NCI-H510A treated with DMSO at 0.1 percent for 48 hours (cell line): Measurements from ENCODE around the gene REXO4.
"Not testable (repeated sequence)": the region's sequence is repeated elsewhere in the genome, so short reads cannot be mapped to it uniquely, and the experiment has no call there.

Source experiments
- DNase-seq: peaks from one replicate; lab custom pipeline; 2025; lab: John Stamatoyannopoulos, UW

The REXO4 gene, protein sequence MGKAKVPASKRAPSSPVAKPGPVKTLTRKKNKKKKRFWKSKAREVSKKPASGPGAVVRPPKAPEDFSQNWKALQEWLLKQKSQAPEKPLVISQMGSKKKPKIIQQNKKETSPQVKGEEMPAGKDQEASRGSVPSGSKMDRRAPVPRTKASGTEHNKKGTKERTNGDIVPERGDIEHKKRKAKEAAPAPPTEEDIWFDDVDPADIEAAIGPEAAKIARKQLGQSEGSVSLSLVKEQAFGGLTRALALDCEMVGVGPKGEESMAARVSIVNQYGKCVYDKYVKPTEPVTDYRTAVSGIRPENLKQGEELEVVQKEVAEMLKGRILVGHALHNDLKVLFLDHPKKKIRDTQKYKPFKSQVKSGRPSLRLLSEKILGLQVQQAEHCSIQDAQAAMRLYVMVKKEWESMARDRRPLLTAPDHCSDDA

DNA sequence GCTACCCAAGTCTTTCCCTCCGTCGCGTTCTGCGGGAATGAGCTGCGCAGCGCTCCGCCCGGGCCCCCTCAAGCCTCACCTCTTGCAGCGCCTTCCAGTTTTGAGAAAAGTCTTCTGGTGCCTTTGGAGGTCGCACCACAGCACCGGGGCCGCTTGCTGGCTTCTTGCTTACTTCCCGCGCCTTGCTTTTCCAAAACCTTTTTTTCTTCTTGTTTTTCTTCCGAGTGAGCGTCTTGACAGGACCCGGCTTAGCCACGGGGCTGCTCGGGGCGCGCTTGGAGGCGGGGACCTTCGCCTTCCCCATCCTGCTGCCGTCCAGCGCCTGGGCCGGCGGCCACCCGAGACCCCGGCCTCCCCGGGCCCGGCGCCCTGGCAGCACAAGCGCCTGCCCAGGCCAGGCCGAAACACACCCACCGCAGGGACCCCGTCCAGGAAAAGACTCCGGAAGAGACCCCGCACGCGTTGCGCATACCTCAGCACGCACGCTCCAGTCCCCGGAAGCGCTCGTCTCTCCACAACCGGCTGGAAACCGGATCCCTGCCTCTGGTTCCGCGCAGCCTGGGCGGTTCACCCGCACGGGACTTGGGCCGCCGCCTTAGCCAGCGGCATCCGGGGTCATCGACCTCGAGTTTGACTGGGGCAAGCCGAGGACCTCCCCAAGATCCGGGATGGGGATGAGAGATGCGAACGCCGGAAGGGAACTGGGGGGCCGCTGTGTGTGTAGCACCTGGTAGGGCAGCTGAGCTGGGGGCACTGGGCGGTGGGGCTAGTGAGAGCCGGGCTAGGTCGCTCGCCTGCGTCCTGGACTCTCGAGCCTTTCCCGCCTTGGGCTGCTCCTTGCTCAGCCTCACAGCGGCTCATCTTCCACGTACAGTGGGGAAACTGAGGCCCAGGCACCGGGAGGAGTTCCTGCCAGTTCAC is at the start of gene REXO4:
Gene REXO4, minus strand, starts transcription at position 470 of the 921 bp plus-strand sequence. Its CDS starts 166 bp downstream, at position 304.
- peak; percentile 74 for DNase-seq

DNA sequence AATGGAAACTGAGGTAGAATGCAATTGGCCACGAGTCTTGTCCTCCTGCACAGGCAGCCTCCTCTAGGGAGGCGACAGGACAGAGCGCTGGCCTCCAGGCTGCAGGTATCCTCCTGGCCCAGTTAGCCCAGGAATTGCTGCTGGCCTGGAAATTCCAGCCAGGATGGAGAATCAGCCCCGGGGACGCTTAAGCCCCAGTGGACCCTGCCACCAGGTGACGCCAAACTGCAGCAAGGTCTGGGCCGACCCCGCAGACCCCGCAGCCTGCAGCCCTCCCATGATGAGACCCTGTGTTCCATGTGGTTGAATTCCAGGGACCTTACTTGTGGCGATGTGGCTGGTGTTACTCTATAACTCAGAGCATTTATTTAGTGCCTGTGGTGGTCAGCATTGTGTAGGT is 49.3 kb upstream of the REXO4 start:
- DNase-seq = no peak

DNA sequence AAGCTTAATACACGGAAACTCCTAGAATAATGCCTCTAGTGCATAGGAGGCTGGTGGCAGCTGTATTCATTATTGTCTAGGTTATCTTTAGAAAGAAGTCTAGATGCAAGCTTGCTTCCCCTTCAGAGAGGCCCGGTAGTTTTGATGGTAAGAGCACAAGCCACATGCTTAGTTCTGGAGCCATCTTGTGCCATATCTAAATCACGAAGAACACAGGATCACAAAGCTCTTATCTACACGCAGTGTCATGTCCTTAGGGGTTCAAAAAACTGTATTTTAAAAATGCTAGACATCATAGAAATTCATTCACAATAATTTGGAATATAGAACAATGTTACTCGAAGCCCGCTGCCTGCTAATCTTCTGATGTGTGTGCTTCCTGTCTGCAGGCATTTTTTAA is 48.2 kb upstream of the REXO4 start:
- no peak for DNase-seq

DNA sequence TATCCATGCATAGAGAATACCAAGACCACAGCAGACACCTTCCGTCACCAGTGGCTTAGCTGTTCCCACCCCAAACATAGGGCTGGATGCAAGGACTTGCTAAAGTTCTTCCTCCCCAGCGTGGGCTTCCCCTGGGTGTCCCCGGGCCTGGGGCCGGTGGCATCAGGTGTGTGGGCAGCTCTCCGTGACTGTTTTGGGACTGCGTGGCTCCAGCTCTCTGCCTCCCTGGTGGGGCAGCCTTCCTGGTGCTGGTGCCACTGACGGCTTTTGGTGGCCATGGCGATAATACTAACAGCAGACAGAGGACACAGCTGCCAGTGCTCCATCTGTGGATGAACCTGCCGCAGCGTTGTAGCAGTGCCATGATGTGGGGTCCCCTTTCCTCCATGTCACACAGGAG is 46.8 kb upstream of the REXO4 start:
- DNase-seq = no peak

DNA sequence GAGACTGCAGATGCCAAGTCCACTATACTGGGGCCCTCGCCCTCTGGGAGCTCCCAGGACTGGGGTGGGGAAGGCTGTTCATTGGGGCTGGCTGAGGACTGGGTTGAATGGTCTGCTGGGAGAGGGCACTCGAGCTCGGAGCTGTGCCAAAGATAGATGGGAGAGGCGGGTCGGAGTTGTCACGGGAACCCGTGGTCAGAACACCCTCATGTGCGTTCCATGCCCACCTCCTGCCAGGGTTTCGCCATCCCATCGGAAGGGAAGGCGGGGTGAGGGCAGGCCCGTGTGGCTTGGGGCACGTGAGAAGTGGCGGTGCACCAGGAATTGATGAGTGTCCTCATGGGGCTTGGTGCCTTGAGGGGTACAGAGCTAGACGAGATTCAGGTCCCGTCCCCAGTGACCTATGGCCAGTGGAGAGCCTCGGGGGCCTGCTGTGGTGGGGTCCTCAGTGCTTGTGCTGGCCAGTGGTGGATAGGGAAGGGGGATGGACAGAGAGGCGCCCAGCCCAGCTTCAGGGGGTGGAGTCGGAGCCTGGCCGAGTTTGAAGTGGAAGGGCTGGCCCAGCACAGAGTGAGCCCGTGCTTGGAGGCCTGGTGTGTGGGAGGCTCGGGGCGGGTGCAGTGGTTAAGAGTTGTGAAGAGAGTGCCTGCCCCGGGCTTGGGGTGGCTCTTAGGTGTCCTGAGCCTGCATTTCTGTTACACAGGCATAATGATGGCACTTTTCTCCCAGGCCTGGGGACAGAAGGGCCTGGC is 46.2 kb upstream of the REXO4 start:
- DNase-seq = no peak

DNA sequence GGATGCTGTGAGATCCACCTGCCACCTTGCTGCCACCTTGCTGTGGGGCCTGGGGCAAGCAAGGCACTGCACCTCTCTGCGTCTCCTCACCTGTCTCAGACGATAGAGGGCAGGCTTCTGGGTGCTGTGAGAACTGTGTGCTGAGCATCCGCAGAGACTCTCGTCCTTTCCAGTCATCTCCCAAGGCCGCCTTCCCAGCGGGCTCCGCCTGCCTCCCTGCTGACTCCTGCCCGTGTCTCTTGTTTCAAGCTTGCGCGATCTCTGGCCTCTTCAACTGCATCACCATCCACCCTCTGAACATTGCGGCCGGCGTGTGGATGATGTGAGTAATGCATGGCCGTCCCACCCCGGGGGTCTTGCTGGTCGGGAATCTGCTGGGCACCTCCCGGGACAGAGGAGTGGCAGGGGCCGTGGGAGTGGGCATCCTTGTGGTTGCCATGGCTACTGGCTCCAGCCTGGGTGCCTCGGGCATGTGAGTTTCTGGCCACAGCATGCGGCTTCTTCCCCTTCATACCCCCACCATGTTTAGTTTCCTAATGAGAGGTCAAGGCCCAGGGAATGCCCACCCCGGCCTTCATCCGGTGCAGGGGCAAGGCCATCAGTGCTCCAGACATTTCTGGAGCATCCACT is 45.5 kb upstream of the REXO4 start:
- DNase-seq = peak; percentile 67

DNA sequence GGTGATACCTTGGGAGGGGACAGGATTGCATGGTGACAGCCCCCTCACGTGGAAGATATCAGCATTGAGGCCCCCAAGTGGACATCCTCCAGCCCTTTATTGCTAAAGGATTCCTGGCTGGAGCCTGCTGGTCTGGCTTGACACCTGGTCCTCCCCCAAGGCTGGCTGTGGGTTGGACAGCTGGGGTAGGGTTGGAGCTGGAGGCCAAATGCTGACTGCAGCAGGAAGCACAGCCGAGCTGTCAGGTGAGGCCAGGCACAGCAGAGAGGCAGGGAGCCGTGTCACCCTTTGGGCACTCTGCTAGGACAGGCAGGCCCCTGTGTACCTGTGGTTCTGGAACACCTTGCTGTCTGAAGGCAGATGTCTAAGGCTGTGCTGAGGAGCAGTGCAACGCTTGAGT is 44.2 kb upstream of the REXO4 start:
- DNase-seq = no peak

DNA sequence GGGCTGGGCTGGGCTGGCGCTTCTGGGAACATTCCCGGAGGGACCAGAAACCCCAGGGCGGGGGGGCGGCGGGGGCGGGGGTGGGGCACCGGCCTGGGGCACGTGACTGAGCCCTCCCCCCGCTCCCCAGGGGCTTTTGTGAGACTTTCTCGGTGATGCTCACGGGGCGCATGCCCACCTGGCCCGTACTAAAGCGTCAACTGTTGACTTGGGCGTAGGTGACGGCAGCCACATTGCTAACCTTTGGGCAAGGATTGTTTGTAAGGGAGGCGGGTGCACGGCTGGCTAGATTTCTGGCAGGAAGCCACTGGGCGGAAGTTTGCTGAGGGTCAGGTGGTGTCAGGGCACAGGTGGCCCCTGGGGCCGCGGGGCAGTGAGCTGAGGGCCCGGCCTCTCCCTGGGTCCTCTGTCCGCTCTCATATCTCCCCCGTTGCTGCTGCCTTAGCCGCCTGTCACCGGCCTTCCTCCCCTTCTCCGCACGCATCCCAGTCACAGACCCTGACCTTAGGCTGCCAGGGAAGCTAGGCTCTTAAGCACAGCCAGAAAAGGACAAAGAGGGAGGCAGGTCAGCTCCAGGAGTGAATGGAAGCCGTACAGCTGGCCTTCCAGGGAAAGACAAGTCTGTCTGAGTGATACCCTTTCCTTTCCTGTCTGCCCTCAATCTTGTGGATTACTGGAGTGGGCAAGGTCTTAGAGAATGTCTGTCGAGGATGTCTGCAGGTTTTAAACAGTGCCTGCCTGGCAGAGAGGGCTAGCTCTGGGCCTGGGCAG is 42.8 kb upstream of the REXO4 start:
- DNase-seq = peak; percentile 74

DNA sequence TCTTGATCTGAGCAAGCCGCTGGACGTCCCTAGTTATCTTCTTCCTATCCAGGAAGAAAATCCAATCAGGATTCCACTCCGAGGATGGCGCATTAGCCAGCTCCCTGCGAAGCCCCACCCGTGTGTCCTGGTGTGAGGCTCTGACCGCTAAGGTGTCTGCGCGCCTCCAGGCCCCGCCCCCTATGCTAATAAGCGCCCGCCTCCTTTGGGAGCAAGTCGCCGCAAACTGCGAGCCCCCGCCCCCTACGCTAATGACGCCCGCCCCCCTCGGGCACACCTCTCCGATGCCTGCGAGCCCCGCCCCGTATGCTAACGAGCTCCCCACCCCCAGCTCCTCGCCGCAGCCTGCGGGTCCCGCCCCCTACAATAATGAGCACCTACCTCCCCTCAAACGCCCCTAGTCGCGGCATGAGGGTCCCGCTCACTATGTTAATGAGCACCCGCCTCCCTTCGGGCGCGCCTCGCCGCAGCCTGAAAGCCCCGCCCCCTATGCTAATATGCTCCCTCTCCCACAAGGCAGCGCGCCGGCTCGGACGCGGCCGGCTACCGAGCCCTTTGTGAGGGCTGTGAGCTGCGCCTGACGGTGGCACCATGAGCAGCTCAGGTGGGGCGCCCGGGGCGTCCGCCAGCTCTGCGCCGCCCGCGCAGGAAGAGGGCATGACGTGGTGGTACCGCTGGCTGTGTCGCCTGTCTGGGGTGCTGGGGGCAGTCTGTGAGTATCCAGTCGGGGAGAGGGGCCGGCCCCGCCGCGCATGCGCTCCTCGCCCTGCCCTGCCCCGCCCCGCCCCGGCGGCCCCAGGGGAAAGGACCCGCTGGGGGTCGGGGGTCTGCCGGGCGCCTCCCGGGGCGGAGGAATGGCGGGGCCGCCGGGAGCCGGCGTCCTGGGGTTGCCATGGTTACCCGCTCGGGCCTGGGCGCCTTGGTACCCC is 41.9 kb upstream of the REXO4 start, which contains the start of gene CACFD1:
Gene CACFD1, plus strand, starts transcription at position 503 of the 929 bp plus-strand sequence. Its CDS starts 89 bp downstream, at position 592.
- DNase-seq = peak; percentile 99

DNA sequence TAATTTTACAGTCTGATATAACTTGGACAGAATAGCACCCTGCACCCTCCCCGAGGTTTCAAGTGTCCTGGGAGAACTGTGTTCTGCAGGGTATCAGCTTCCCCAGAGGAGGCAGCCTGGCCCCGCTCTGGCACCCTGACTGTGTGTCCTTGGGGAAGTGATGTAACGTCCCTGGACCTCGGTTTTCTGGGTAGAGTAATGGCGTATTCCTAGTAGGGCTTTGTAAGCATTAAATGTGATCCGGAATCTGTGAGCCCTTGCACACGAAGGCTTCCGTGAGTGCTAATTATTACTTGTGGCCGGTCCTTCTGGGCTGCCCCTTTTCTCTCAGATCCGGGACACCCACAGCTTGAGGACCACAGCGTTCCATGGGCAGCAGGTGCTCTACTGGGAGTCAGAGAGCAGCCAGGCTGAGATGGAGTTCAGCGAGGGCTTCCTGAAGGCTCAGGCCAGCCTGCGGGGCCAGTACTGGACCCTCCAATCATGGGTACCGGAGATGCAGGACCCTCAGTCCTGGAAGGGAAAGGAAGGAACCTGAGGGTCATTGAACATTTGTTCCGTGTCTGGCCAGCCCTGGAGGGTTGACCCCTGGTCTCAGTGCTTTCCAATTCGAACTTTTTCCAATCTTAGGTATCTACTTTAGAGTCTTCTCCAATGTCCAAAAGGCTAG is 41.0 kb upstream of the REXO4 start:
- DNase-seq = peak; percentile 7

DNA sequence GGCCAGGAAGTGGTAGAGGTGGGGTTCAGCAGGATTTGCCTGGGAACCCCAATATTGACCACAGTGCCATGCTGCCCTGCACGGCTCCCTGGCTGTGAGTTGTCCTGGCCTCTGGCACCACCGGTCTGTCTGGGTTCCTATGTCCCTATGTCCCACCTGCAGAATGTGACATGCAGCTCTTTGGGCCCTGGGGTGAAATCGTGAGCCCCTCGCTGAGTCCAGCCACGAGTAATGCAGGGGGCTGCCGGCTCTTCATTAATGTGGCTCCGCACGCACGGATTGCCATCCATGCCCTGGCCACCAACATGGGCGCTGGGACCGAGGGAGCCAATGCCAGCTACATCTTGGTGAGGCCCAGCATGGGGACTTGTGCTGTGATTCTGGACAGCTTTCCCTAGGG is 39.9 kb upstream of the REXO4 start:
- no peak for DNase-seq

DNA sequence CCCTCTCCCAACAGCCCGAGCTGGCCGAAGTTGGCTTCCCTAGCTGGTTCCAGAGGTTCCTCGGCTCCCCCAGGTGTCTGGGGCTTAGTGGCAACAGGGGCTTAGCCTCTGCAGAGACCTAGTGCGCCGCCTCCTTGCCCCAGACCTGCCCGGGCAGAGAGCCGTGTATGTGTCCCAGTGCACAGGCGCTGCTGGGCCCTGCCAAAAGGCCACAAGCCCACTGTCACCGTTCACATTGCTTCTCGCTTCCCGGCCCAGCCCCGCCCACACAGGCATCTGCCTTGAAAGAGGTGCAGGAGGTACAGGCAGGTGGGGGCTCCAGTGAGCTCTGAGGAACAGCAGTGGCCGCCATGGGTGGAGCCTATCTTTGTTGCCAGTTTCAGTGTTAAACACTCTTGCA is 39.4 kb upstream of the REXO4 start:
- DNase-seq = no peak

DNA sequence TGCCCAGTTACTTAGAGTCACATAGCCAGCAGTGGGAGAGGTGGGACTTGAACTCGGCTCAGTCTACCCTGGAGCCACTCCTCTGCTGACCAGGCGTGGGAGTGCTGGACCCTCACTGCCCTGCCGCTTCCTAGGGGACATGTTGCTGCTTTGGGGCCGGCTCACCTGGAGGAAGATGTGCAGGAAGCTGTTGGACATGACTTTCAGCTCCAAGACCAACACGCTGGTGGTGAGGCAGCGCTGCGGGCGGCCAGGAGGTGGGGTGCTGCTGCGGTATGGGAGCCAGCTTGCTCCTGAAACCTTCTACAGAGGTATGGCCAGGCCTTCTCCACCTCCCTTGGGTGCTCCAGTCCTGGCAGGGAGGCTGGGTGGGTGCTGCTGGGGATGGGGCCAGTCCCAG is 38.6 kb upstream of the REXO4 start:
- DNase-seq = no peak

DNA sequence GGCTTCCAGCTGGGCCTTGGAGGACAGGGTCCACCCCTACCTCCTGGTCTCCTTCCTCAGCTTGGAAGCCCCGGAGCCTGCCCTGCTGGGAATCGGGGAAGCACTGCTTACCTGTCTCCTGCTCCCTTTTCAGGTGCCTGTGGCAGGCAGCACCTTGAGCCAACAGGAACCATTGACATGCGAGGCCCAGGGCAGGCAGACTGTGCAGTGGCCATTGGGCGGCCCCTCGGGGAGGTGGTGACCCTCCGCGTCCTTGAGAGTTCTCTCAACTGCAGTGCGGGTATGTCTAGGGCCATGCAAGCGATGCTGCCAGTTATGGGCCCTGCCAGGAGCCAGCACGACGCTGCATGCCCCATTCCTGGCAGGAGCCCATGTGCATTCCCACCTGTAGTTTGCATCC is 38.1 kb upstream of the REXO4 start:
- DNase-seq = no peak

DNA sequence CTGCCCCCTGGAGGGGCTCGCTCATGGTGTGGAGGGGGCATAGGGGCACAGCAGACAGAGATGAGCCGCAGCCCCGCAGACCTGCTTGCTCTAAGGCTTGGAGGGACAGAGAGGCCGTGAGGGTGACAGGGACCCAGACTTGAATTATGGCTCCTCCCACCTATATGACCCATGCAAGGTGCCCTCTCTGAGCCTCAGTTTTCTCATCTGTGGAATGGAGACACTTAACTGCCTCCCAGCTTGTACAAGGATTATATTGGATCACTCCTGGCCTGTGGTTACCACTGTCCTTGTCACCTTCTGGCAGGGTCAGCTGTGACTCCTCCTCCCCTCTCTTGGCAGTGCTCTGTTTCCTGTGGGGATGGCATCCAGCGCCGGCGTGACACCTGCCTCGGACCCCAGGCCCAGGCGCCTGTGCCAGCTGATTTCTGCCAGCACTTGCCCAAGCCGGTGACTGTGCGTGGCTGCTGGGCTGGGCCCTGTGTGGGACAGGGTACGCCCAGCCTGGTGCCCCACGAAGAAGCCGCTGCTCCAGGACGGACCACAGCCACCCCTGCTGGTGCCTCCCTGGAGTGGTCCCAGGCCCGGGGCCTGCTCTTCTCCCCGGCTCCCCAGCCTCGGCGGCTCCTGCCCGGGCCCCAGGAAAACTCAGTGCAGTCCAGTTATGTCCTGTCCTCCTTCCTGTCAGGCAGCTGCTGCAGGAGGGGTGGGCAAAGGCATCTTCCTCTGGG is 37.3 kb upstream of the REXO4 start:
- no peak for DNase-seq

DNA sequence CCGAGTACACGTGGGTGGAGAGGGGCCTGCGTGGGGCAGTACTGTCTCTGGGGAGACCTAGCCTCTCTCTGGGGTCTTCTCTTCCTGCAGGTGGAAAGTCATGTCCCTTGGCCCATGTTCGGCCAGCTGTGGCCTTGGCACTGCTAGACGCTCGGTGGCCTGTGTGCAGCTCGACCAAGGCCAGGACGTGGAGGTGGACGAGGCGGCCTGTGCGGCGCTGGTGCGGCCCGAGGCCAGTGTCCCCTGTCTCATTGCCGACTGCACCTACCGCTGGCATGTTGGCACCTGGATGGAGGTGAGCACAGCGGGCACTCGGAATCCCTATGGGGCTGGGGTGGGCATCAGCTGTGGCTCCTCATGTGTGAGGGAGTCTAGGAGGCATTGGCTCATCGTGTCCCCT is 36.5 kb upstream of the REXO4 start:
- no peak for DNase-seq

DNA sequence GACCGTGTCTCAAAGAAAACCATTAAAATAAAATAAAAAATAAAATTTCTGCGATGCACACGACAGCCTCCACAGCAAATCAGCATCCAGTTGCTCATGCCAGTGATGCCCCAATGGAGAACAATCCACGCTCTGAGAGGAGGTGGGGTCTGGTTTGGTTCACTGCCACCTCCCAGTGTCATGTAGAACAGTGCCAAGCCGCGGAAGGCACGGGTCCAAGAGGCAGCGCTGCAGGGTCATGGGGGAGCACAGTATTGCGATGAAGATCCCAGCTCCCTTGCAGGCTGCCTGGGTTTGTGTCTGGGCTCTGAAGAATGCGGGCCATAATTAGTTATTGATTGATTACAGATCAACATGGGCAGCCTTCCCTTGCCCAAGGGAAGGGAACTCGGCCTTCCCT is 35.8 kb upstream of the REXO4 start:
- DNase-seq = no peak

DNA sequence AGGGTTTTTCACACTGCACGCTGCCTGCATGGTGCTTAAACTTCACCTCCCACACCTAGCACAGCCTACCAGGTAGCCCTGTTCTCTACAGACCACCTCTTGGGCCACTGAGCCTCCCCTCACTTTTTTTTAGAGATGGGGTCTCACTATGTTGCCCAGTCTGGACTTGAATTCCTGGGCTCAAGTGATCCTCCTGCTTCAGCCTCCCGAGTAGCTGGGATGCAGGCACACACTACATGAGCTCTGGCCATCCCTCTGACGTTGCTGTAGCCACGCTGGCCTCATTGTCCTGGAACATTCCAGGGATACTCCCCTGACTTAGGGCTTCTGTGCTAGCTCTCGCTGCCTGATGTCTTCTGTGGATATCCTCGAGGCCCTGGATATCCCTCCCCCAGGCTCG is 34.8 kb upstream of the REXO4 start:
- DNase-seq = no peak

DNA sequence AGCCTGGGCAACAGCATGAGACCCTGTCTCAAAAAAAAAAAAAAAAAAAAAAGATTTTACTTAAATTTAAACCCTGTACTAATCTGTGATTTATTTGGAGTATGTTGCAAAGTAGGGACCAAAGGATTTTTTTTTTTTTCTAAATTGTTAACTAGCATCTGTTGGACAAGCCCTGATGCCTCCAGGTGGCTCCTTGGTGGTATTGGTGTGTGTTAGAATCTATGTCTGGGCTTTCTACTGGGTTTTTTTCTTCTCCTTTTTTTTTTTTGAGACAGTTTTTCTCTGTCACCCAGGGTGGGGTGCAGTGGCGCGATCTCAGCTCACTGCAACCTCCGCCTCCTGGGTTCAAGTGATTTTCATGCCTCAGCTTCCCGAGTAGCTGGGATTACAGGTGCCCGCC is 34.1 kb upstream of the REXO4 start:
- DNase-seq = not testable (repeated sequence)
